HCT116 (cell line): ENCODE measurements around the gene SYNGR1.

Source experiments
- JUND ChIP-seq: IDR thresholded peaks from 2 replicates; pipeline ENCODE4 v1.6.1; 2012
- ZBTB33 ChIP-seq: IDR thresholded peaks from 2 replicates; pipeline ENCODE4 v1.6.1; 2011; ENCODE audit warnings: mild to moderate bottlenecking, low read length, moderate library complexity; ENCODE audit not compliant: insufficient replicate concordance; ENCODE audit errors: extremely low read depth
- TF ChIP-seq, protein P1 (sequence below), 3 experiments: fragments of 200-600 bp in 1 of 3; sonication (generic) in 1 of 3; IDR thresholded peaks in 2 of 3; conservative IDR thresholded peaks in 1 of 3; 2 replicates each; pipeline ENCODE4 v1.5.1; 2012 to 2017; ENCODE audit warnings: low read depth in 2 of 3, low read length in 2 of 3, antibody characterized with exemption in 1 of 3, borderline replicate concordance in 1 of 3, control low read depth in 1 of 3, mild to moderate bottlenecking in 1 of 3, mixed read lengths in 1 of 3, mixed run types in 1 of 3, moderate library complexity in 1 of 3; ENCODE audit not compliant: insufficient read depth in 1 of 3

GRCh38 chr22:39363751-39364515, 14.1 kb downstream of the SYNGR1 start:
- TF ChIP-seq, protein P1, sequence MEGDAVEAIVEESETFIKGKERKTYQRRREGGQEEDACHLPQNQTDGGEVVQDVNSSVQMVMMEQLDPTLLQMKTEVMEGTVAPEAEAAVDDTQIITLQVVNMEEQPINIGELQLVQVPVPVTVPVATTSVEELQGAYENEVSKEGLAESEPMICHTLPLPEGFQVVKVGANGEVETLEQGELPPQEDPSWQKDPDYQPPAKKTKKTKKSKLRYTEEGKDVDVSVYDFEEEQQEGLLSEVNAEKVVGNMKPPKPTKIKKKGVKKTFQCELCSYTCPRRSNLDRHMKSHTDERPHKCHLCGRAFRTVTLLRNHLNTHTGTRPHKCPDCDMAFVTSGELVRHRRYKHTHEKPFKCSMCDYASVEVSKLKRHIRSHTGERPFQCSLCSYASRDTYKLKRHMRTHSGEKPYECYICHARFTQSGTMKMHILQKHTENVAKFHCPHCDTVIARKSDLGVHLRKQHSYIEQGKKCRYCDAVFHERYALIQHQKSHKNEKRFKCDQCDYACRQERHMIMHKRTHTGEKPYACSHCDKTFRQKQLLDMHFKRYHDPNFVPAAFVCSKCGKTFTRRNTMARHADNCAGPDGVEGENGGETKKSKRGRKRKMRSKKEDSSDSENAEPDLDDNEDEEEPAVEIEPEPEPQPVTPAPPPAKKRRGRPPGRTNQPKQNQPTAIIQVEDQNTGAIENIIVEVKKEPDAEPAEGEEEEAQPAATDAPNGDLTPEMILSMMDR (IDR thresholded peaks at IDR 0.05 in 2 of 3, conservative IDR thresholded peaks at IDR 0.05 in 1 of 3; ENCODE audit: borderline replicate concordance in 1 of 3, insufficient read depth in 1 of 3, low read depth in 2 of 3, low read length in 2 of 3): no peak
- TF ChIP-seq JUND: no peak
- no peak for TF ChIP-seq ZBTB33
